HG03159 (cell line): ENCODE results near the gene IPP.
"Not testable (repeated sequence)": the region's sequence is repeated elsewhere in the genome, so short reads cannot be mapped to it uniquely, and the experiment has no call there.

ENCODE experiments used
- ATAC-seq: cut with Tn5 transposase; IDR thresholded peaks from one replicate; pipeline ENCODE4 v1.9.1; 2021; ENCODE audit warnings: mild to moderate bottlenecking, moderate library complexity; ENCODE audit not compliant: unreplicated experiment

The IPP gene

DNA sequence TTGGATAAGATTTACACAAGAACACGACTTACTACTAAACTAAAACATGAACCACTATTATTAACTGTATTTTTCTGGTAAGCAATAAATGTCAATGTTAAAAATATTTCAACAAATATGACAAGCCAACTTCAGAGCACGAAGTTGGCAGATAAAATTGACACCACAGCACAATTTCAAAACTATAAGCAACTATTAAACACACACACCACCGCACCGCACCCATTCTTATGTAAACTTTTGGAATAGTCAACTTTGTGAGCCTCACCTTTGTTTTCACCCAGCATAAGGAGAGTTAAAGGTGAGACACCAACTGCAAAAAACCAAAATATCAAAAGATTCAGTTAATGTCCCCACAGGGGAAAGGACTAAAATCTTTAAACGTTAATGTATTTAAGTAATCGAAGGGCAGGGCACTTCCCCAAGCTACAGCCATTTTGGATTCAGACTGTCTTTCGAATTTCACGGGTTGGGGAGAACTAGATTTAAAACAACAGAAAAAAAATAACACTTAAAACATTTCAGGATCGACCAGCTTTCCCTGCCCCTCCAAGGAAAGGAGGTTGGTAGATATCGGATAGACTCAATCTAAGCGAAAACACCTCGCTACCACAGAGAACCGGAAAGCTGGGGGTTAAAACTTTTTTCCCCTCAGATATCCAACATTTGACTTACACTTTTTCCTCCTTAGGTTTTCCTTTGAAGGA lies 65.0 kb downstream of the IPP start:
- no peak for ATAC-seq

- ATAC-seq = no peak
Measured at GRCh38 chr1:45684402-45684801, 66.1 kb downstream of the IPP start.

GRCh38 chr1:45682942-45683341 lies 67.5 kb downstream of the IPP start:
- no peak for ATAC-seq

DNA sequence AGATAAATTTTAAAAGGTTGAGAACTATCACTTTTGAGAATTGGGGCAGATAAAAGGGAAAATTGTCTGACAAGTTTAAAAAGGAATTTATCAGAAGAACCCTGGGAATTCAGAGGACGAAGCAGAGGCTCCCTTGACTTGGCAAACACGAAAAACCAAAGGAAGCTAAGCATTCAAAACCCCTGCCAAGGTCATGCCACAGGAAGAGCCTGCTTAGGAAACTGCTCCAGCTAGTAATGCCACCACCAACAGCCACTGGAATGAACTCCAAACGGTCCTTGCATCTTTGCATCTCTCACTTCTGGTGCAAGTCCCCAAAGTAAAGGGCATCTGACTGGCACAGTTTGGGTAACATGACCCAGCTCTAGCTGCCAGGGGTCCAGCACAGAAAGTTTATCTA lies 71.3 kb downstream of the IPP start:
- ATAC-seq = no peak

DNA sequence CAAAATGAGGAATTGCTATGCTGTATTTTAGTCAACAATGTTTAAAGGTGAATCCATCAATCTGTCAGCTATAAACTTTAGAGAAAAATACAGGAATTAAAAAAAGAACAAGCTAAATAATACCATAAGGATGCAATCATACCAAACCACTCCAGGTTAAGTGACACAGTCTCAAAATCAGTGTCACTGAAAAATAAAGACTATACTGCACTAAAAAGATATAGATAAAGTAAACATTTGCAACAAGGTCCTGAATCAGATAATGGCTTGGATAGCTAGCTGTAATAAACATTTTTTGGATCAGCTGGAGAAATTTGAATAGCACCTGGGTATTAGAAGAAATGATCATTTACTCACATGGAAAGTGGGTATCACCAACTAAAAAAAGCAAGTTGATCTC lies 72.0 kb downstream of the IPP start:
- no peak for ATAC-seq

DNA sequence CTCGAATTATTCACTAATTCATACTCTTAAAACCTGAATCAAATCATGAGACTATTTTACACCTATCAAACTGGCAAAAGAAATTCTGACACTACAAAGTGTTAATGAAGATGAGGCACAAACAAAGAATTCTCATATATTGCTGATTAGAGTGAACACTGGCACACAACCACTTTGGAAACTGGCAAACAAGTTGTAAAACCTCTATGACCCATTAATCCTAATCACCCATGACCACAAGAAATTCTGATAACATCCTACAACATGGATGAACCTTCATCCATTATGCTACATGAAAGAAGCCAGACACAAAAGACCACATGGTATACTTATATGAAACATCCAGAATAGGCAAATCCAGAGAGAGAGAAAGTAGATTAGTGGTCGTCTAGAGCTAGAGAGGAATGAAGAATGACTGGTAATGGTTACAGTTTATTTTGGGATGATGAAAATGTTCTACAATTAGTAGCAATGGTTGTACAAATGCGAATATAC lies 72.7 kb downstream of the IPP start:
- no peak for ATAC-seq

DNA sequence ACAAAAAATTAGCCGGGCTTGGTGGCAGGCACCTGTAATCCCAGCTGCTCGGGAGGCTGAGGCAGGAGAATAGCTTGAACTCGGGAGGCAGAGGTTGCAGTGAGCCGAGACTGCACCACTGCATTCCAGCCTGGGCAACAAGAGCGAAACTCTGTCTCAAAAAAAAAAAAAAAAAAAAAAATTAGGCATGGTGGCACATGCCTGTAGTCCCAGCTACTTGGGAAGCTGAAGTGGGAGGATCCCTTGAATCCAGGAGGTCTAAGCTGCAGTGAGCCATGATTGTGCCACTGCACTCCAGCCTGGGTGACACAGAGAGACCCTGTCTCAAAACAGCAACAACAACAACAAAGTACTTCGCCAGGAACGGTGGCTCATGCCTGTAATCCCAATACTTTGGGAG lies 73.9 kb downstream of the IPP start:
- ATAC-seq = not testable (repeated sequence)

DNA sequence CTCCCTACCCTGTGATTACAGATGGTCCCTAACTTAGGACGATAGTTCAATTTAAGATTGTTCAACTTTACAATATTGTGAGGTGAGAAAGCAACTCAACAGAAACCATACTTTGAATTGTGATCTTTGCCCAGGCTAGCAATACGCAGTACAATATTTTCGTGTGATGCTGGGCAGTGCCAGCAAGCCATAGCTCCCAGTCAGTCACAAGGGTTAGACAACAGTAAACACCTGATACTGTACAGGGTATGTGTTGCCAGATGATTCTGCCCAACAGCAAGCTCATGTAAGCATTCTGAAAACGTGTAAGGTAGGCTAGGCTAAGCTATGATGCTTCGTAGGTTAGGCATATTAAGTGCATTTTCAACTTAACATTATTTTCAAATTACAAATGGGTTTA lies 76.0 kb downstream of the IPP start:
- ATAC-seq = no peak

- no peak for ATAC-seq
Measured at GRCh38 chr1:45673956-45674355, 76.5 kb downstream of the IPP start.

DNA sequence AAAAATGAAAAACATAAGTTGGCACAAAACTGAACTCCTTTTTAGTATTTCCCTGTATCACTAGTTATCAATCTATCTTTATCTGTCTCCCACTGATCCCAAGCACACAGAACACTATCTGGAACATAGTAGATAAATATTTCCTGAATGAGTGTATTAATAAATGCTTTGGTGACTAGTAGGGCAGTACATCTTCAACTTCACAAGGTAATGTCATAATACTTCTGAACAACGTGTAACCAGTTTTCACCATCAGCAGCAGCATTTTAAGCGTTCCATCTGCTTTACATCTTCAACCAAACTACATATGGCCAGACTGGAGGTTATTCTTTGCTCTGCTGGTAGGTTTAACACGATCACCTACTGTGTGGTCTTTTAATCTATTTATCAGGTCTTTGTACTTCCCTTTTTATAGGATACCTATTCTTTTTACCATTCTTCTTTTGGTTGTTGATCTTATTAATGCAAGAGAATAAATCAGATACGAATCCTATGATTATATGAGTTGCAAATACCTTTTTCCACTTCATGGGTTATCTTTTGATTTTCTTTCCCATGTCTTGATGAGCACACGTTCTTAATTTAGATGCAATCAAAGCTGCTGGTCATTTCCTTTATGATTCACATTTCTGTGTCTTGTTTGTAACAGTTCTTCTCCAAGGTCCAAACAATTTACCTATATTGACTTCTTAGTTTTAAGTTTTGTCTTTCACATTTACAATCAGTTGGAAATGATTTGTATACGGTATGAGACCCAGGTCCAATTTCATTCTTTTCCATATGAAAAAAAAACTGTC lies 80.4 kb downstream of the IPP start:
- no peak for ATAC-seq

- ATAC-seq = no peak
Measured at GRCh38 chr1:45669379-45669778, 81.1 kb downstream of the IPP start.

DNA sequence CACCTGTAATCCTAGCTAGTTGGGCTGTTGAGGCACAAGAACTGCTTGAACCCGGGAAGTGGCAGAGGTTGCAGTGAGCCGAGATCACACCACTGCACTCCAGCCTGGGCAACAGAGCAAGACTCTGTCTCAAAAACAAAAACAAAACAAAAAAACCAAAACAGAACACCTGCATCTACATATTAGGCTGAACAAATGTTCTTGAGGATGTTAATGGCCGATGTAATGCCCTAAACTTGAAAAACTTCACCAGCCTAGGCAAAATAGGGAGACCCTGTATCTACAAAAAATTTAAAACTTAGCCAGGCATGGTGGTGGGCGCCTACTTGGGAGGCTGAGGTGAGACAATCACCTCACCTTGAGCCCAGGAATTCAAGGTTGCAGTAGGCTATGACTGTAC lies 81.9 kb downstream of the IPP start:
- no peak for ATAC-seq

- no peak for ATAC-seq
Measured at GRCh38 chr1:45667321-45668111, 82.9 kb downstream of the IPP start.

GRCh38 chr1:45666836-45667235 lies 83.6 kb downstream of the IPP start:
- no peak for ATAC-seq

DNA sequence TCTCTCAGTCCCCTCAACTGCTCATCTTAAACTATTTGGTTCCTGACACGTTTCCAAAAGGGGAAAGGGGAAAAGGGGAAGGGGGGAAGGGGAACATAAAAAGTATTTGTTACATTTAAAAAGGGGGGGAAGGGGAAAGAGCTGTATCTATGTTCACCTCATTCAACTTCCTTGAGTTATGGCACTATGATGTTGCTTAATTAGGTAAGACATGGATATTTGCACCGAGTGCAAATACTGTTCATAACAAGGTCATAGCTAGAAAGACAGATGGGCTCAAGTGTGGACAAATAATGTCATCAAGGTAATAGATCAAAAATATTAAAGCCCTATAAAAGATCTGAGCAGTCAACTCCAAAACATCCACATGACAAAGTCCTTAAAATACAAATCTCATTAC lies 90.1 kb downstream of the IPP start:
- ATAC-seq = no peak

- ATAC-seq = no peak
Measured at GRCh38 chr1:45659222-45659621, 91.2 kb downstream of the IPP start.

DNA sequence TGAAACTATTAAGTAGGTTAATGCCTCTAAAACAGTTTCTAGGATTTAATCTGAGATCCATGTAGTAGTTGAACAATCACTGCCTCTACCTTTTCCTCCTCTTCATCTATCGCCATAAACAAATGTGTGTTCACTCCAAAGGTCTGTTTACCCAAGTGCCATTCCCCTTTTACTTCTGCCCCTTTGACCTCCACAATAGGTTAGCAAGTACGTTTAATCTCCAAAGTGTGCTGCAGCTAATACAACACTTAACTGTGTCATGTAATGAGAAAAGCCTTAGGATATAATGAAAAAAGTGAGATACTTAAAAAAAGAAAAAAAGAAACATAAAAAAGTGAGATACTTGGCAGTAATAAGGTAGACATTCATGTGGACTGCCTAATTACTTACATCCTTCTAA lies 92.3 kb downstream of the IPP start:
- ATAC-seq = no peak

GRCh38 chr1:45656573-45657226 lies 93.8 kb downstream of the IPP start:
- ATAC-seq = no peak

DNA sequence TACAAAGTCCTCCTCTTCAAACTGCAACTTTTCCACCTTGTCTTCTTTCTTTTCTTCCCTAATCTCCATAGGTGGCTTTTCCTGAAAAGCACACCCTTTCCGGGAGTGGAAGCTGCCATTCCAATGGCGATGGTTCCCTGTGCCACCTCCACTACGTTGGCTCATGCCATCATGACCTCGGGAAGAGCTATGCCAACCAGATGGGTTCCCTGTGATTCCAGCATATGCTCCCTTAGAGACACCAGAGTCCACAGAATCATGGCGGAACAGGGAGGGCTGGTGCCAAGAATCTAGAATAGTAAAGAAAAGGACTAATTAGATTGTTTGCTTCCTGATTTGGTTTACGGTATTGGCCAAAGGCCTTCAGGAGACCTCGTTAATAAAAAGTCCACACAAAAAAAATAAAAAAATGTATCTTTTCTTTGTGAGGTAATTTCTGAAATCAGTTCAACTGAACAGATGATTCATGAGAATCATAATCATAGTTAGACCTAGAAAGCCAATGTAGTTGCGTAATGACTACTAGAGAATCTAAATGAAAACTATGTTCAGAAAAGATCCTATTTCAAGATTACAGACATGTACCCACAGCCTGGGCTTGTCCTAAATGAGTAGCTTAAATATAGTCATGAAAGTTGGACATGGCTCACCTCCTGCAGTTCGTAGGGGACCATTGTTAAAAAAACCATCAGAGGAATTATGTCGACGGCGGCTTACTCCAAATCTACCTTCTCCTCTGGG lies 95.7 kb downstream of the IPP start:
- no peak for ATAC-seq
